Measurements from ENCODE around the gene SLC22A3.

- TF ChIP-seq, protein P1, sequence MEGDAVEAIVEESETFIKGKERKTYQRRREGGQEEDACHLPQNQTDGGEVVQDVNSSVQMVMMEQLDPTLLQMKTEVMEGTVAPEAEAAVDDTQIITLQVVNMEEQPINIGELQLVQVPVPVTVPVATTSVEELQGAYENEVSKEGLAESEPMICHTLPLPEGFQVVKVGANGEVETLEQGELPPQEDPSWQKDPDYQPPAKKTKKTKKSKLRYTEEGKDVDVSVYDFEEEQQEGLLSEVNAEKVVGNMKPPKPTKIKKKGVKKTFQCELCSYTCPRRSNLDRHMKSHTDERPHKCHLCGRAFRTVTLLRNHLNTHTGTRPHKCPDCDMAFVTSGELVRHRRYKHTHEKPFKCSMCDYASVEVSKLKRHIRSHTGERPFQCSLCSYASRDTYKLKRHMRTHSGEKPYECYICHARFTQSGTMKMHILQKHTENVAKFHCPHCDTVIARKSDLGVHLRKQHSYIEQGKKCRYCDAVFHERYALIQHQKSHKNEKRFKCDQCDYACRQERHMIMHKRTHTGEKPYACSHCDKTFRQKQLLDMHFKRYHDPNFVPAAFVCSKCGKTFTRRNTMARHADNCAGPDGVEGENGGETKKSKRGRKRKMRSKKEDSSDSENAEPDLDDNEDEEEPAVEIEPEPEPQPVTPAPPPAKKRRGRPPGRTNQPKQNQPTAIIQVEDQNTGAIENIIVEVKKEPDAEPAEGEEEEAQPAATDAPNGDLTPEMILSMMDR (IDR thresholded peaks at IDR 0.05) = no peak
- TF ChIP-seq POLR2A (IDR thresholded peaks at IDR 0.05; ENCODE audit: low read length) = no peak
- TF ChIP-seq HOXB5 (CRISPR knock-in tag; IDR thresholded peaks at IDR 0.05) = no peak
- TF ChIP-seq, protein P2, sequence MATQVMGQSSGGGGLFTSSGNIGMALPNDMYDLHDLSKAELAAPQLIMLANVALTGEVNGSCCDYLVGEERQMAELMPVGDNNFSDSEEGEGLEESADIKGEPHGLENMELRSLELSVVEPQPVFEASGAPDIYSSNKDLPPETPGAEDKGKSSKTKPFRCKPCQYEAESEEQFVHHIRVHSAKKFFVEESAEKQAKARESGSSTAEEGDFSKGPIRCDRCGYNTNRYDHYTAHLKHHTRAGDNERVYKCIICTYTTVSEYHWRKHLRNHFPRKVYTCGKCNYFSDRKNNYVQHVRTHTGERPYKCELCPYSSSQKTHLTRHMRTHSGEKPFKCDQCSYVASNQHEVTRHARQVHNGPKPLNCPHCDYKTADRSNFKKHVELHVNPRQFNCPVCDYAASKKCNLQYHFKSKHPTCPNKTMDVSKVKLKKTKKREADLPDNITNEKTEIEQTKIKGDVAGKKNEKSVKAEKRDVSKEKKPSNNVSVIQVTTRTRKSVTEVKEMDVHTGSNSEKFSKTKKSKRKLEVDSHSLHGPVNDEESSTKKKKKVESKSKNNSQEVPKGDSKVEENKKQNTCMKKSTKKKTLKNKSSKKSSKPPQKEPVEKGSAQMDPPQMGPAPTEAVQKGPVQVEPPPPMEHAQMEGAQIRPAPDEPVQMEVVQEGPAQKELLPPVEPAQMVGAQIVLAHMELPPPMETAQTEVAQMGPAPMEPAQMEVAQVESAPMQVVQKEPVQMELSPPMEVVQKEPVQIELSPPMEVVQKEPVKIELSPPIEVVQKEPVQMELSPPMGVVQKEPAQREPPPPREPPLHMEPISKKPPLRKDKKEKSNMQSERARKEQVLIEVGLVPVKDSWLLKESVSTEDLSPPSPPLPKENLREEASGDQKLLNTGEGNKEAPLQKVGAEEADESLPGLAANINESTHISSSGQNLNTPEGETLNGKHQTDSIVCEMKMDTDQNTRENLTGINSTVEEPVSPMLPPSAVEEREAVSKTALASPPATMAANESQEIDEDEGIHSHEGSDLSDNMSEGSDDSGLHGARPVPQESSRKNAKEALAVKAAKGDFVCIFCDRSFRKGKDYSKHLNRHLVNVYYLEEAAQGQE (IDR thresholded peaks at IDR 0.05) = no peak
- TF ChIP-seq EP300 (IDR thresholded peaks at IDR 0.05) = no peak
- no peak for TF ChIP-seq MAFK (IDR thresholded peaks at IDR 0.05; ENCODE audit: partially characterized antibody)
- TF ChIP-seq GATA3 (IDR thresholded peaks at IDR 0.05; ENCODE audit: borderline replicate concordance) = no peak
- TF ChIP-seq HMGXB4 (CRISPR knock-in tag; IDR thresholded peaks at IDR 0.05; ENCODE audit: borderline replicate concordance) = no peak
- TF ChIP-seq NR3C1 (IDR thresholded peaks at IDR 0.05) = no peak
- no peak for TF ChIP-seq JUN (IDR thresholded peaks at IDR 0.05)
Observed at GRCh38 chr6:160312900-160313299, 35.3 kb upstream of the SLC22A3 start.
